ENCODE results near the gene ATRX. TPM values are rescaled to one million over a fixed set of nuclear protein-coding genes. Genes with fewer than 3 reads are reported as not detected.

The ATRX gene
- total and polyA plus RNA-seq, 2 experiments from 2014 or later: 41.4 to 72.1 TPM

- H3K36me3 ChIP-seq (replicated peaks; ENCODE audit: insufficient read depth, low read depth): no peaks in the 10 kb centered on the region
- H3K4me1 ChIP-seq (ENCODE audit: insufficient read depth): no peaks in the 10 kb centered on the region
- DNase-seq (ENCODE audit: low spot score): no peak
- H3K79me2 ChIP-seq: no peaks in the 10 kb centered on the region
- no peak overlapping the region for H2AFZ ChIP-seq
- 84% methylated on average over 2 of the region's 2 CpGs for WGBS (ENCODE audit: low lambda C conversion rate, missing lambda C conversion rate)
- H3K4me3 ChIP-seq: no peak overlapping the region
- H3K9me2 ChIP-seq (replicated peaks; ENCODE audit: insufficient read depth): no peaks in the 10 kb centered on the region
- H3K27ac ChIP-seq: no peak overlapping the region
- TF ChIP-seq EZH2 (IDR thresholded peaks at IDR 0.05; ENCODE audit: borderline replicate concordance): no peak
- TF ChIP-seq CTCF (IDR thresholded peaks at IDR 0.05; ENCODE audit: poor library complexity): no peak
- TF ChIP-seq EZH2phosphoT487 (IDR thresholded peaks at IDR 0.05; ENCODE audit: low read depth, severe bottlenecking, unreplicated experiment): no peak
- no peak overlapping the region for H3K4me2 ChIP-seq
- no peaks in the 10 kb centered on the region for H3K9me3 ChIP-seq (ENCODE audit: low read depth)
- H3K27me3 ChIP-seq: no peaks in the 10 kb centered on the region
- H4K20me1 ChIP-seq (ENCODE audit: insufficient read depth, poor library complexity, severe bottlenecking): no peaks in the 10 kb centered on the region
These were observed 220.7 kb downstream of the ATRX start for GRCh38 chrX:77565278-77565677.

DNA sequence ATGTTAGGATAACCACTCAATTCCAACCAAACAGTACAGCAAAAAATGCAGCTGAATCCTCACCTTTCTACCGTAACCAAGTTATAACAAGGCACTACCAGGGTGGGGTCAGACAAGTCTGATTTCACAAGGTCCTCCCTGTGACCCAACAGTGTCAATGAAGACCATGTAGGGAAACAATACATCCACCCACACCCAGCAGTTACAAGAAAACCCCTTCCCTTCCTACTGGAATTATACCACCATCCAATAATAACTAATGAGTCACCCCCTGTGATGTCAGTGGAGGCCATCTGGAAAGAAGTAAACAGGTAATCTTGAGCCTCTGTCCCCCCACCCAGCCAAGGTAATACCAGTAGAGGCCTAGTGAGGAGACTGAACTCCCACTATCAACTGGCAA, 221.2 kb downstream of the ATRX start:
- Histone ChIP-seq H3K27ac (no peak overlapping the region), H3K4me1 (ENCODE audit: insufficient read depth) (no peaks in the 10 kb centered on the region), H3K4me3 (no peak overlapping the region), H2AFZ (no peak overlapping the region), H3K27me3 (no peaks in the 10 kb centered on the region), H3K36me3 (replicated peaks; ENCODE audit: insufficient read depth, low read depth) (no peaks in the 10 kb centered on the region), H3K4me2 (no peak overlapping the region), H3K9me2 (replicated peaks; ENCODE audit: insufficient read depth) (no peaks in the 10 kb centered on the region), H4K20me1 (ENCODE audit: insufficient read depth, poor library complexity, severe bottlenecking) (no peaks in the 10 kb centered on the region), H3K9me3 (ENCODE audit: low read depth) (no peaks in the 10 kb centered on the region), H3K79me2 (no peaks in the 10 kb centered on the region)
- no peak for DNase-seq (ENCODE audit: low spot score)
- WGBS (ENCODE audit: low lambda C conversion rate, missing lambda C conversion rate): 86% methylated on average over 1 of the region's 1 CpG
- TF ChIP-seq EZH2 (IDR thresholded peaks at IDR 0.05; ENCODE audit: borderline replicate concordance) (no peak), CTCF (IDR thresholded peaks at IDR 0.05; ENCODE audit: poor library complexity) (no peak), EZH2phosphoT487 (IDR thresholded peaks at IDR 0.05; ENCODE audit: low read depth, severe bottlenecking, unreplicated experiment) (no peak)

DNA sequence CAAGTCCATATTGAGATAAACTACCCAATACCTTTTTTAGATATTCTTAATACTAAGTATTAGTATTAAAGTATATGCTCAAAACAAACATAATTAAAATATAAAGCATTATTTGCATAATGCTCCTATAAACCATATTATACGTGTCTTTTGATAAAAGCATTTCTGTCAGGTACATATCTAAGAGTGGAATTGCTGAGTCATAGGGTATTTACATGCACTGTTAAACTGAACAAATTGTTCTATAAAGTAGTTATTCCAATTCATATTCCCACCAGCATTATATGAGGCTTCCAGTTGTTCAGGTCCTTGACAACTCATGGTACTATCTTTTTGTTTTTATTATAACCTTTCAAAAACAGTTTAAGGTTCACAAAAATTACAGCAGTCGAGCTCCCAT, 224.6 kb downstream of the ATRX start:
- Histone ChIP-seq H3K4me2 (no peak overlapping the region), H3K4me1 (ENCODE audit: insufficient read depth) (no peaks in the 10 kb centered on the region), H3K27ac (no peak overlapping the region), H3K27me3 (no peaks in the 10 kb centered on the region), H3K79me2 (no peaks in the 10 kb centered on the region), H4K20me1 (ENCODE audit: insufficient read depth, poor library complexity, severe bottlenecking) (no peaks in the 10 kb centered on the region), H3K4me3 (no peak overlapping the region), H3K36me3 (replicated peaks; ENCODE audit: insufficient read depth, low read depth) (no peaks in the 10 kb centered on the region), H3K9me2 (replicated peaks; ENCODE audit: insufficient read depth) (no peaks in the 10 kb centered on the region), H3K9me3 (ENCODE audit: low read depth) (no peaks in the 10 kb centered on the region), H2AFZ (no peak overlapping the region)
- WGBS (ENCODE audit: low lambda C conversion rate, missing lambda C conversion rate): 75% methylated on average over 2 of the region's 2 CpGs
- TF ChIP-seq EZH2 (IDR thresholded peaks at IDR 0.05; ENCODE audit: borderline replicate concordance) (no peak), EZH2phosphoT487 (IDR thresholded peaks at IDR 0.05; ENCODE audit: low read depth, severe bottlenecking, unreplicated experiment) (no peak), CTCF (IDR thresholded peaks at IDR 0.05; ENCODE audit: poor library complexity) (no peak)
- no peak for DNase-seq (ENCODE audit: low spot score)

DNA sequence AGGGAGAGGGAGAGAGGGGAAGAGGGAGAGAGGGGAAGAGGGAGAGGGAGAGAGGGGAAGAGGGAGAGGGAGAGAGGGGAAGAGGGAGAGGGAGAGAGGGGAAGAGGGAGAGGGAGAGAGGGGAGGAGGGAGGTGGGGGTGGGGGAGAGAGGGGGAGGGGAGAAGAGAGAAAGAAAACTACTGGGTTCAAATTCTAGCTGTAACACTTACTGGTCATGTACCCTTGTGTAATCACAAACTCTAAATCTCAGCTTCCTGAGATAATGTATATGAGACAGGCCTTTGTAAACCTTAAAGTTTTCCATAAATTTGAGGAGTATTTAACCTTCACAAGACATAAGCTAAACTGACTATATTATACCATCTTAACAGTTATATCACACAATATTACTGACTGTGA, 229.7 kb downstream of the ATRX start:
- DNase-seq (ENCODE audit: low spot score): no peak
- Histone ChIP-seq H3K9me3 (ENCODE audit: low read depth) (no peaks in the 10 kb centered on the region), H3K4me3 (no peak overlapping the region), H3K27me3 (no peaks in the 10 kb centered on the region), H3K36me3 (replicated peaks; ENCODE audit: insufficient read depth, low read depth) (no peaks in the 10 kb centered on the region), H4K20me1 (ENCODE audit: insufficient read depth, poor library complexity, severe bottlenecking) (no peaks in the 10 kb centered on the region), H3K27ac (no peak overlapping the region), H3K9me2 (replicated peaks; ENCODE audit: insufficient read depth) (no peaks in the 10 kb centered on the region), H3K4me1 (ENCODE audit: insufficient read depth) (no peaks in the 10 kb centered on the region), H2AFZ (no peak overlapping the region), H3K4me2 (no peak overlapping the region), H3K79me2 (no peaks in the 10 kb centered on the region)
- TF ChIP-seq EZH2 (IDR thresholded peaks at IDR 0.05; ENCODE audit: borderline replicate concordance): no peak
- no peak for TF ChIP-seq CTCF (IDR thresholded peaks at IDR 0.05; ENCODE audit: poor library complexity)
- no peak for TF ChIP-seq EZH2phosphoT487 (IDR thresholded peaks at IDR 0.05; ENCODE audit: low read depth, severe bottlenecking, unreplicated experiment)

Data from hepatocyte (in vitro differentiated cells).